Heart right ventricle (tissue), 16 donors: ENCODE data around the gene KLC1. TPM values are rescaled to one million over a fixed set of nuclear protein-coding genes. Genes with fewer than 3 reads are reported as not detected.
A peak's percentile ranks its signal among the peaks of the same experiment; 100 is the strongest.

Experiments
- ATAC-seq, 8 donors: fragments of 200-7000 bp; cut with Tn5 transposase; one replicate each; pipeline ENCODE4 v1.9.1; 2020; ENCODE audit warnings: mild to moderate bottlenecking in 8 of 8, moderate library complexity in 8 of 8, moderate number of reproducible peaks in 1 of 8
- DNase-seq, 2 donors: peaks; one replicate each; pipeline ENCODE4 v3.0.0-alpha.2; 2020
- H3K27ac ChIP-seq, 10 donors: fragments of 200-600 bp; sonication (generic) in 2 of 10; one replicate each; pipeline versions ENCODE4 v1.5.0 to v1.8.0; 2020 to 2022; ENCODE audit warnings: mild to moderate bottlenecking in 3 of 10
- H3K27me3 ChIP-seq, 7 donors: fragments of 200-600 bp; one replicate each; pipeline ENCODE4 v1.8.0; 2021 to 2022; ENCODE audit warnings: mild to moderate bottlenecking in 2 of 7
- H3K36me3 ChIP-seq, 9 donors: fragments of 200-600 bp; sonication (generic) in 1 of 9; one replicate each; pipeline versions ENCODE4 v1.5.0 to v1.8.0; 2020 to 2022; ENCODE audit warnings: mild to moderate bottlenecking in 2 of 9
- H3K4me1 ChIP-seq, 9 donors: fragments of 200-600 bp; sonication (generic) in 1 of 9; one replicate each; pipeline versions ENCODE4 v1.5.0 to v1.8.0; 2020 to 2022; ENCODE audit warnings: mild to moderate bottlenecking in 4 of 9
- H3K4me3 ChIP-seq, 10 donors: fragments of 200-600 bp; sonication (generic) in 2 of 10; one replicate each; pipeline versions ENCODE4 v1.5.0 to v1.8.0; 2020 to 2022; ENCODE audit warnings: mild to moderate bottlenecking in 7 of 10, moderate library complexity in 2 of 10
- H3K9me3 ChIP-seq, 11 donors: fragments of 200-600 bp in 10 of 11; sonication (generic) in 2 of 11; one replicate each; pipeline versions ENCODE4 v1.5.0 to v1.8.0; 2013 to 2022; ENCODE audit warnings: mild to moderate bottlenecking in 2 of 11, control low read depth in 1 of 11, moderate library complexity in 1 of 11
- WGBS, 2 donors: extraction: QIAGEN DNeasy Blood & Tissue Kit; methylation state at CpG; one replicate each; pipeline ENCODE4 v1.1.7; 2013; ENCODE audit warnings: inconsistent platforms in 1 of 2; 5-methylcytosine and 5-hydroxymethylcytosine counted together
- intact Hi-C, 10 donors: fragments of 100-400 bp; cut with DNase I; formaldehyde crosslinking; loops; one replicate each; pipeline versions ENCODE4 v1.11.1 to v1.14.2; 2022
- polyA plus RNA-seq, 2 donors: library from polyadenylated mRNA; stranded (reverse); fragments of 200-250 nt; gene quantifications; one replicate each; pipeline ENCODE4 v1.2.3, GENCODE V29; 2013
- total RNA-seq, 10 donors: library from RNA; stranded (reverse); fragmentation: NEBNext Ultra II Directional in 3 of 10; extraction: Animal tissue kit (Norgen Biotek cat#: 25700) in 3 of 10; gene quantifications; one replicate each; pipeline versions ENCODE4 v1.2.1 to v1.2.4, GENCODE V29; 2021 to 2023
- TF ChIP-seq, protein P1 (sequence below), 9 donors: fragments of 200-600 bp; sonication (generic) in 2 of 9; IDR thresholded peaks; one replicate each; pipeline versions ENCODE4 v1.5.0 to v1.8.0; 2021 to 2022; ENCODE audit warnings: antibody characterized with exemption in 9 of 9, mild to moderate bottlenecking in 5 of 9, moderate library complexity in 1 of 9
- donor health status: Arrhythmogenic right ventricular cardiomyopathy.
- donor health status: ischemic (EF 13 %, LVEDD 7.1; RV severe dilation, severe dysfunction).
- donor health status: healthy with polysubstance abuse.
- donor health status: DM: no; HTN: yes; CAD: no.
- donor health status: DM: no; HTN: no; CAD: no.
- donor health status: ischemic (EF 25% LVEDD 6.9; RV normal size, moderate dysfunction).
- donor health status: ischemic (EF 25% LVEDD 5.7; RV mildly dilated, moderate dysfunction).
- donor health status: healthy.
- donor health status: DM: yes; HTN: yes; CAD: no.
- donor health status: Ischemic cardiomyopathy.
- donor health status: ischemic (EF 35%, LVEDD 5.7; RV mildly dilated, moderate dysfunction).
- donor health status: nonischemic (EF 11% LVEDD 7.7; RV severe dilation, severe dysfunction).
- donor health status: DM: yes; HTN: yes; CAD: no.
- donor health status: PGD.
- donor health status: ischemic (EF 29% LVEDD 5.4; RV normal size, mild dysfunction).
- donor health status: nonischemic (EF 23%, LVEDD 6.1; RV moderate dilation, normal function).

KLC1 gene
- total and polyA plus RNA-seq, 12 donors = 123 to 220 (median 151) TPM

DNA sequence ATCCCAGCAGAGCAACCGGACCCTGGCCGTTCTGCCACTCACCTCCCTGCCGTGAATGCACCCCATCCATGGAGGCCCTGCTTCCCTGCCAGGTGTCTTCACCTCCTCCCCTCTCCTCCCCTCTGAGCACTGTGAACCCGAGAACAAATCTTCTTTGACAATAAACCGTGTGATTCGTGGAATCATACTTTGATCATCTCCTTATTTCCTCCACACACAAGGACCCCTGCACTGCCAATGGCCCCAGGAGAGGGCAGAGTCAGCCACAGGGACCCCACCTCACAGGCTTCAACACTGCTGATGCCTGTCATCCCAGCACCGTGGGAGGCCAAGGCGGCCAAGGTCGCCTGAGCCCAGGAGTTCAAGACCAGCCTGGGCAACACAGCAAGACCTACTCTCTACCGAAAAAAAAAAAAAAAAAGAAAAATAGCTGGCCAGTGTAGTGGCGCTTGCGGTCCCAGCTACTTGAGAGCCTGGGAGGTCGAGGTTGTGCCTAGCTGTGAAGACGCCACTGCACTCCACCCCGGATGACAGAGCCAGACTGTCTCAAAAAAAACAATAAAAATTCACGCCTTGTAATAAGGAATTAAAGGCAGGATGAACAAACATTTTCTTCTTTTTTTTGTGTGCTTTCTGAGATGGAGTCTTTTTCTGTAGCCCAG is 85.2 kb downstream of the KLC1 start:
- Histone ChIP-seq H3K36me3 (peaks cover 0 to 5% (median 0%) of the 10 kb centered on the region in 9 donors), H3K4me3 (peak overlapping the region in 7 of 10 donors; percentile 61 to 84 (median 81)), H3K27me3 (no peaks in the 10 kb centered on the region), H3K4me1 (peaks cover 23 to 82% (median 61%) of the 10 kb centered on the region in 9 donors), H3K27ac (no peak overlapping the region), H3K9me3 (no peaks in the 10 kb centered on the region)
- TF ChIP-seq, protein P1, sequence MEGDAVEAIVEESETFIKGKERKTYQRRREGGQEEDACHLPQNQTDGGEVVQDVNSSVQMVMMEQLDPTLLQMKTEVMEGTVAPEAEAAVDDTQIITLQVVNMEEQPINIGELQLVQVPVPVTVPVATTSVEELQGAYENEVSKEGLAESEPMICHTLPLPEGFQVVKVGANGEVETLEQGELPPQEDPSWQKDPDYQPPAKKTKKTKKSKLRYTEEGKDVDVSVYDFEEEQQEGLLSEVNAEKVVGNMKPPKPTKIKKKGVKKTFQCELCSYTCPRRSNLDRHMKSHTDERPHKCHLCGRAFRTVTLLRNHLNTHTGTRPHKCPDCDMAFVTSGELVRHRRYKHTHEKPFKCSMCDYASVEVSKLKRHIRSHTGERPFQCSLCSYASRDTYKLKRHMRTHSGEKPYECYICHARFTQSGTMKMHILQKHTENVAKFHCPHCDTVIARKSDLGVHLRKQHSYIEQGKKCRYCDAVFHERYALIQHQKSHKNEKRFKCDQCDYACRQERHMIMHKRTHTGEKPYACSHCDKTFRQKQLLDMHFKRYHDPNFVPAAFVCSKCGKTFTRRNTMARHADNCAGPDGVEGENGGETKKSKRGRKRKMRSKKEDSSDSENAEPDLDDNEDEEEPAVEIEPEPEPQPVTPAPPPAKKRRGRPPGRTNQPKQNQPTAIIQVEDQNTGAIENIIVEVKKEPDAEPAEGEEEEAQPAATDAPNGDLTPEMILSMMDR (IDR thresholded peaks at IDR 0.05) = no peak
- ATAC-seq (no peak), DNase-seq (no peak)
- intact Hi-C loops = no loop called here
- 68 to 75% methylated on average over 16 of the region's 16 CpGs for WGBS, 2 donors

DNA sequence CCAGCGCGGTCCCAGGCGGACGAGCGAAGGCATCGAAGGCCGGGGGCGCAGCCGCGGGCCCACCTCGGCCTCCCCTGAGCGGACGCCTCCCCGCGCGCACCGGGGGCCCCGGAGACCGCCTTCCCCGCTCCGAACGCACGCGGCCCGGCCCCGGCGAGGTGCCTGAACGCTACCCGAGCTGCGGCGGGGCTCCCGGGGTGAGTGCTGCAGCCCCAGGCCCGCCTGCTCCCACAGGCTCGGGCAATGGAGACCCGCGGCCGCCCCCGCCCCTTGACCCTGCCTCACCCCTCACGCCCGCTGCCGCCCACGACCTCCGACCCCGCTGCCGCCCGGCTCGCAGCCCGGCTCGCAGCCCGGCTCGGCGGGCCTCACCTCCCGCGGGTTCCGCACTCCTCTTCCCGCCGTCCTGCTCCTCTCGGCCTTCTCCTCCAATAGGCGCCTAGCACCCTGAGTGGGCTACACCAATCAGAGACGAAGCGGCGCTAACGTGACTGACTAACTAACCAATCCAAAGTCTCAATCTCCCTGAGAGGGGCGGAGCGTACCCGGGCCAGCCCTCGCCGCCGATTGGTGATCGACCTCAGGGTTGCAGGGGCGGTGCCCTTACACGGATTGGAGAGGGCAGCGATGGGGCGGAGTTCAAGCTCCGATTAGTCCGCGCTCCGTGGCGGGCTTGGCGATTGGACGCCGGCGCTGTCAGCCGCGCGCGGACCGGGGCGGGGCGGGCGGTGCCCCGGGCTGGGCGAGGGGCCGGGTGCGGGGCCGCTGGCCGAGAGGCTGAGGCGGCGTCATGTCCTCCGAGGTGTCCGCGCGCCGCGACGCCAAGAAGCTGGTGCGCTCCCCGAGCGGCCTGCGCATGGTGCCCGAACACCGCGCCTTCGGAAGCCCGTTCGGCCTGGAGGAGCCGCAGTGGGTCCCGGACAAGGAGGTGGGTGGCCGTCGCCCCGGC is 86.3 kb downstream of the KLC1 start, which contains the start of the genes XRCC3 and ZFYVE21:
Gene XRCC3, minus strand, starts transcription at position 400 of the 949 bp plus-strand sequence. CDS start 4,364 bp downstream, outside the sequence.
Gene ZFYVE21, plus strand, starts transcription at position 759 of the 949 bp plus-strand sequence. Its CDS starts 32 bp downstream, at position 791.
- Histone ChIP-seq H3K9me3 (no peaks in the 10 kb centered on the region), H3K27me3 (no peaks in the 10 kb centered on the region), H3K36me3 (no peaks in the 10 kb centered on the region), H3K27ac (peak within 1 kb of the TSS; percentile 72 to 92 (median 88)), H3K4me1 (peaks cover 23 to 79% (median 61%) of the 10 kb centered on the region in 9 donors), H3K4me3 (peak within 1 kb of the TSS; percentile 75 to 99 (median 80))
- intact Hi-C loops = no loop called here
- DNase-seq (peak; percentile 99 to 100), ATAC-seq (peak; percentile 94 to 98 (median 96))
- 1% methylated on average over 107 to 120 of the region's 121 CpGs for WGBS, 2 donors
- TF ChIP-seq, protein P1 (IDR thresholded peaks at IDR 0.05) = no peak

DNA sequence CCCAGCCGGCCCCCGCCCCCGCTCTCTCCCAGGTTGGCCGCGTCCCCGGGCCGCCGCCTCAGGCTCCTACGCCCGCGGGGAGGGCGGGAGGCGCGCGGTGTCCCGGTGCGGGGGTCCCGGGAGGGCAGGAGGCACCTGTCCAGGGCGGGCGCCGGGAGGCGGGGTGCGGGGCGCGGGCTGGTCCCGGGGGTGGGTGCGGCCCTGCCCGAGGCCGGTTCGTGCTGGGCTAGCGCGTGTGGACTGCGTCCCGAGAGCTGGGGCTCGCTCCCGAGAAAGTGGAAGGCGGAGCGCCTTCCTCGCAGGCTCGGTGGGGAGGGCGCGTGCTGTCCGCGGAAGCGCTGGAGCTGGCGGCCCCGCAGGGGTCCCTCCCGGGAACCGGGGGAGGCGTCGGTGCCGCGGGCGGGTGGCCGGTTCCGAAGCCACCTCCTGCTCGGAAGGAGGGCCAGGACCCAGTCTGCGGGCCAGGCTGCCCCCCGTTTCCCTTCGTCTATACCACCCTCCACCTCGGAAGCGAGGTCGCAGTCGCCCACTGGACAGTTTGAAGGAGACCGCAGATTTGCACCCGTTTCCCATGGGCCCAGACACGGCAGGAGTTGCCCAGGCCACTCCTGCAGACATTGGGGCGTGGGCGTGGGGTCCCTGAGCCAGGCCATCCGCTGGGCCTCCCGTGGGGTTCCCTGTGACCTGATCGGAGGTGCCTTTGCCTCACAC is 87.2 kb downstream of the KLC1 start:
- no peaks in the 10 kb centered on the region for H3K27me3 ChIP-seq
- WGBS, 2 donors = 4% methylated on average over 53 to 72 of the region's 72 CpGs
- intact Hi-C loops = no loop called here
- peaks cover 23 to 72% (median 58%) of the 10 kb centered on the region in 9 donors for H3K4me1 ChIP-seq
- no peaks in the 10 kb centered on the region for H3K36me3 ChIP-seq
- H3K4me3 ChIP-seq = peak overlapping the region; percentile 75 to 99 (median 80)
- peak in 1 of 2 donors; percentile 53 for DNase-seq
- H3K9me3 ChIP-seq = no peaks in the 10 kb centered on the region
- TF ChIP-seq, protein P1 (IDR thresholded peaks at IDR 0.05) = no peak
- peak overlapping the region; percentile 72 to 92 (median 88) for H3K27ac ChIP-seq
- peak in 1 of 8 donors; percentile 1 for ATAC-seq
